Measurements from ENCODE around the gene ZFYVE9. TPM values are rescaled to one million over a fixed set of nuclear protein-coding genes. Genes with fewer than 3 reads are reported as not detected.

Gene ZFYVE9
- total RNA-seq, 1 experiment from 2014 or later, result 18.0 TPM

- CTCF ChIA-PET, result no interaction called here
- Histone ChIP-seq H3K27me3 (ENCODE audit: control insufficient read depth, insufficient read depth, low read length) (no peaks in the 10 kb centered on the region), H3K36me3 (ENCODE audit: control insufficient read depth, insufficient read depth, low read length) (no peaks in the 10 kb centered on the region), H3K27ac (ENCODE audit: low read length) (no peak overlapping the region), H3K4me1 (ENCODE audit: control insufficient read depth, insufficient read depth, low read length) (no peaks in the 10 kb centered on the region), H3K9me3 (ENCODE audit: control insufficient read depth, insufficient read depth, low read depth, low read length) (peaks cover 12% of the 10 kb centered on the region; the same call in 1 of the 2 replicates), H3K4me3 (ENCODE audit: low read depth in 2 of 2, low read length in 2 of 2) (no peak overlapping the region)
- POLR2A ChIA-PET, result no interaction called here
- TF ChIP-seq SIN3A (IDR thresholded peaks at IDR 0.05; ENCODE audit: borderline replicate concordance, insufficient read depth, low read depth, low read length), result no peak
- no peak for TF ChIP-seq TCF7L2 (IDR thresholded peaks at IDR 0.05; ENCODE audit: low read depth, low read length)
- TF ChIP-seq CTCF (IDR thresholded peaks at IDR 0.05), result no peak
- no peak for TF ChIP-seq REST (IDR thresholded peaks at IDR 0.05; ENCODE audit: insufficient read depth in 1 of 2, low read depth in 2 of 2, low read length in 1 of 2)
- no peak for TF ChIP-seq POLR2AphosphoS5 (IDR thresholded peaks at IDR 0.05; ENCODE audit: low read depth, low read length)
- ATAC-seq (no peak), DNase-seq (ENCODE audit: low read depth, low spot score) (no peak)
- in situ Hi-C loops (cut with HindIII; ENCODE audit: low pct_unique_long_range_greater_than_20kb, low sequenced_read_pairs) (no loop called here), intact Hi-C loops (cut with micrococcal nuclease; ENCODE audit: unreplicated experiment) (no loop called here)
- no TSS peak for BruUV-seq (replicated peaks)
Measured at GRCh38 chr1:52225174-52225573, 83.3 kb downstream of the ZFYVE9 start.

- intact Hi-C loops (cut with micrococcal nuclease; ENCODE audit: unreplicated experiment) (no loop called here), in situ Hi-C loops (cut with HindIII; ENCODE audit: low pct_unique_long_range_greater_than_20kb, low sequenced_read_pairs) (no loop called here)
- Histone ChIP-seq H3K36me3 (ENCODE audit: control insufficient read depth, insufficient read depth, low read length) (no peaks in the 10 kb centered on the region), H3K9me3 (ENCODE audit: control insufficient read depth, insufficient read depth, low read depth, low read length) (0 out of 2 replicates have a peak, but pooled peaks cover 10% of the 10 kb centered on the region), H3K27me3 (ENCODE audit: control insufficient read depth, insufficient read depth, low read length) (no peaks in the 10 kb centered on the region), H3K4me1 (ENCODE audit: control insufficient read depth, insufficient read depth, low read length) (no peaks in the 10 kb centered on the region), H3K4me3 (ENCODE audit: low read depth in 2 of 2, low read length in 2 of 2) (no peak overlapping the region), H3K27ac (ENCODE audit: low read length) (no peak overlapping the region)
- ChIA-PET POLR2A (no interaction called here), CTCF (no interaction called here)
- ATAC-seq, result no peak
- no TSS peak for BruUV-seq (replicated peaks)
- no peak for DNase-seq (ENCODE audit: low read depth, low spot score)
- TF ChIP-seq POLR2AphosphoS5 (IDR thresholded peaks at IDR 0.05; ENCODE audit: low read depth, low read length) (no peak), SIN3A (IDR thresholded peaks at IDR 0.05; ENCODE audit: borderline replicate concordance, insufficient read depth, low read depth, low read length) (no peak), CTCF (IDR thresholded peaks at IDR 0.05) (no peak), TCF7L2 (IDR thresholded peaks at IDR 0.05; ENCODE audit: low read depth, low read length) (no peak), REST (IDR thresholded peaks at IDR 0.05; ENCODE audit: insufficient read depth in 1 of 2, low read depth in 2 of 2, low read length in 1 of 2) (no peak)
Measured at GRCh38 chr1:52229494-52229893, 87.6 kb downstream of the ZFYVE9 start.
